GM21515 (cell line): Measurements from ENCODE around the gene KCNA1.

Experiments
- ATAC-seq: cut with Tn5 transposase; IDR thresholded peaks from one replicate; pipeline ENCODE4 v1.9.1; 2021; ENCODE audit not compliant: unreplicated experiment

KCNA1 gene

GRCh38 chr12:4910502-4911315 is 1.0 kb downstream of the KCNA1 start:
- no peak for ATAC-seq

GRCh38 chr12:4911316-4911994 is 1.8 kb downstream of the KCNA1 start:
- ATAC-seq = no peak

- ATAC-seq = no peak
Measured at GRCh38 chr12:4914720-4915119, 5.0 kb downstream of the KCNA1 start.

GRCh38 chr12:4915752-4916151 is 6.0 kb downstream of the KCNA1 start:
- no peak for ATAC-seq

- ATAC-seq = no peak
Measured at GRCh38 chr12:4918950-4919660, 9.4 kb downstream of the KCNA1 start.

- ATAC-seq = no peak
Measured at GRCh38 chr12:4932576-4932975, 22.9 kb downstream of the KCNA1 start.

GRCh38 chr12:4933411-4933810 is 23.7 kb downstream of the KCNA1 start:
- no peak for ATAC-seq

GRCh38 chr12:4934407-4935035 is 24.8 kb downstream of the KCNA1 start:
- ATAC-seq = no peak

- ATAC-seq = no peak
Measured at GRCh38 chr12:4938900-4939299, 29.2 kb downstream of the KCNA1 start.

GRCh38 chr12:4939418-4940023 is 29.8 kb downstream of the KCNA1 start:
- no peak for ATAC-seq

- ATAC-seq = peak; percentile 84
Measured at GRCh38 chr12:4943067-4943937, 33.6 kb downstream of the KCNA1 start.

- no peak for ATAC-seq
Measured at GRCh38 chr12:4943938-4944284, 34.2 kb downstream of the KCNA1 start.

GRCh38 chr12:4947253-4947652 is 37.5 kb downstream of the KCNA1 start:
- ATAC-seq = no peak

- ATAC-seq = no peak
Measured at GRCh38 chr12:4951083-4951482, 41.4 kb downstream of the KCNA1 start.

GRCh38 chr12:4951601-4952000 is 41.9 kb downstream of the KCNA1 start:
- ATAC-seq = no peak

GRCh38 chr12:4954621-4955354 is 45.1 kb downstream of the KCNA1 start:
- no peak for ATAC-seq

GRCh38 chr12:4956054-4956453 is 46.3 kb downstream of the KCNA1 start:
- no peak for ATAC-seq

- ATAC-seq = no peak
Measured at GRCh38 chr12:4956968-4957367, 47.3 kb downstream of the KCNA1 start.

- no peak for ATAC-seq
Measured at GRCh38 chr12:4957761-4958160, 48.1 kb downstream of the KCNA1 start.
